Esophagus muscularis mucosa (tissue), 4 donors: ENCODE data around the gene ETV1.

Source experiments
- EP300 ChIP-seq: sonication (generic); formaldehyde crosslinking; IDR thresholded peaks from one replicate; pipeline ENCODE4 v1.6.1; 2017; ENCODE audit warnings: antibody characterized with exemption
- POLR2A ChIP-seq: fragments of 450-650 bp; IDR thresholded peaks from one replicate; pipeline ENCODE4 v1.6.1; 2017; ENCODE audit warnings: antibody characterized with exemption, moderate library complexity, mild to moderate bottlenecking, low read depth
- TF ChIP-seq, protein P1 (sequence below), 3 experiments: fragments of 200-600 bp in 2 of 3; fragments of 450-650 bp in 1 of 3; sonication (generic) in 2 of 3; IDR thresholded peaks; one replicate each; pipeline ENCODE4 v1.5.1; 2017 to 2019; ENCODE audit warnings: antibody characterized with exemption in 3 of 3, mild to moderate bottlenecking in 2 of 3, moderate library complexity in 1 of 3

DNA sequence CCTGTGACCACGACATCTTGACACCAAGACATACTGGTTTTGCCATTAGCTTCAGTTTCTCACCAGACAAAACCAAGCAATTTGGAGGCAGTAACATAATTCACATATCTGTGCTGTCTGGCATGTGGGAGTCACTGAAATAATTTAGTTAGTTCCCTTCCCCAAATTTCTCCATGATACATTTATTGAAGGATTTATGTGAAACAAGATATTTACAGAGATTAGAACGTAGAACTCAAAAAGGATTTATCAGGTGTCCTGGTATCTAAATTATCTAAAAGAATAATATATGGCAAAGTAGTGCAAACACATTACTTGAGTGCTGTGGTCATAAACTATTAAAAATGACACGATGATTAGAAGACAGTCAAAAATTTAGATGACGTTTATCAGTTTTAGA, 98.7 kb downstream of the ETV1 start:
- TF ChIP-seq, protein P1, sequence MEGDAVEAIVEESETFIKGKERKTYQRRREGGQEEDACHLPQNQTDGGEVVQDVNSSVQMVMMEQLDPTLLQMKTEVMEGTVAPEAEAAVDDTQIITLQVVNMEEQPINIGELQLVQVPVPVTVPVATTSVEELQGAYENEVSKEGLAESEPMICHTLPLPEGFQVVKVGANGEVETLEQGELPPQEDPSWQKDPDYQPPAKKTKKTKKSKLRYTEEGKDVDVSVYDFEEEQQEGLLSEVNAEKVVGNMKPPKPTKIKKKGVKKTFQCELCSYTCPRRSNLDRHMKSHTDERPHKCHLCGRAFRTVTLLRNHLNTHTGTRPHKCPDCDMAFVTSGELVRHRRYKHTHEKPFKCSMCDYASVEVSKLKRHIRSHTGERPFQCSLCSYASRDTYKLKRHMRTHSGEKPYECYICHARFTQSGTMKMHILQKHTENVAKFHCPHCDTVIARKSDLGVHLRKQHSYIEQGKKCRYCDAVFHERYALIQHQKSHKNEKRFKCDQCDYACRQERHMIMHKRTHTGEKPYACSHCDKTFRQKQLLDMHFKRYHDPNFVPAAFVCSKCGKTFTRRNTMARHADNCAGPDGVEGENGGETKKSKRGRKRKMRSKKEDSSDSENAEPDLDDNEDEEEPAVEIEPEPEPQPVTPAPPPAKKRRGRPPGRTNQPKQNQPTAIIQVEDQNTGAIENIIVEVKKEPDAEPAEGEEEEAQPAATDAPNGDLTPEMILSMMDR (IDR thresholded peaks at IDR 0.05), result no peak
- TF ChIP-seq EP300, result no peak
- no peak for TF ChIP-seq POLR2A
